SK-N-MC (cell line): Measurements from ENCODE around the gene TNK2.
A peak's percentile ranks its signal among the peaks of the same experiment; 100 is the strongest.

ENCODE experiments used
- DNase-seq: peaks from one replicate; pipeline ENCODE4 v3.0.0-alpha.2; 2011; ENCODE audit warnings: low read depth, low spot score
- H3K27ac ChIP-seq: fragments of 200-600 bp; sonication (generic); 2 replicates; pipeline ENCODE4 v1.5.1; 2016; ENCODE audit warnings: mixed run types
- H3K36me3 ChIP-seq: fragments of 200-600 bp; sonication (generic); 2 replicates; pipeline ENCODE4 v1.6.1; 2017; ENCODE audit warnings: antibody characterized with exemption, low read length, mixed read lengths; ENCODE audit not compliant: insufficient read depth
- H3K4me3 ChIP-seq: fragments of 200-600 bp; sonication (generic); 2 replicates; pipeline ENCODE4 v1.5.1; 2016
- H3K9ac ChIP-seq: fragments of 200-600 bp; sonication (generic); 2 replicates; pipeline ENCODE4 v1.8.0; 2017; ENCODE audit warnings: mixed run types, mixed read lengths; ENCODE audit not compliant: insufficient read length
- H3K9me3 ChIP-seq: fragments of 200-600 bp; sonication (generic); 2 replicates; pipeline ENCODE4 v1.6.1; 2017; ENCODE audit warnings: low read depth, mild to moderate bottlenecking, antibody characterized with exemption, low read length, moderate library complexity, mixed read lengths
- EZH2 ChIP-seq: fragments of 200-600 bp; sonication (generic); IDR thresholded peaks from one replicate; pipeline ENCODE4 v1.6.1; 2017; ENCODE audit warnings: antibody characterized with exemption
- FOXP2 ChIP-seq: optimal IDR thresholded peaks from 2 replicates; pipeline ENCODE3; 2011; ENCODE audit warnings: mild to moderate bottlenecking, moderate library complexity; ENCODE audit not compliant: insufficient read depth; ENCODE audit errors: extremely low read length, control extremely low read depth
- POLR2AphosphoS5 ChIP-seq: IDR thresholded peaks from 2 replicates; pipeline ENCODE4 v1.6.1; 2012; ENCODE audit warnings: mild to moderate bottlenecking, low read depth, low read length, borderline replicate concordance

Gene TNK2

GRCh38 chr3:195859846-195860411 lies 48.4 kb downstream of the TNK2 start:
- H3K27ac ChIP-seq: no peak overlapping the region
- DNase-seq: no peak
- TF ChIP-seq EZH2 (no peak), POLR2AphosphoS5 (no peak), FOXP2 (no peak)

GRCh38 chr3:195859061-195859845 lies 49.1 kb downstream of the TNK2 start:
- H3K9me3 ChIP-seq: no peaks in the 10 kb centered on the region
- no peaks in the 10 kb centered on the region for H3K36me3 ChIP-seq
- H3K27ac ChIP-seq: no peak overlapping the region
- peak; percentile 47 for DNase-seq
- H3K4me3 ChIP-seq: no peak overlapping the region
- no peak overlapping the region for H3K9ac ChIP-seq
- TF ChIP-seq POLR2AphosphoS5: no peak
- TF ChIP-seq FOXP2: no peak
- TF ChIP-seq EZH2: no peak

More at GRCh38 chr3:195859846-195860411, 48.4 kb downstream of the TNK2 start:
- Histone ChIP-seq H3K4me3 (no peak overlapping the region), H3K9ac (no peak overlapping the region), H3K36me3 (no peaks in the 10 kb centered on the region), H3K9me3 (no peaks in the 10 kb centered on the region)

- no peak for DNase-seq
- Histone ChIP-seq H3K9me3 (no peaks in the 10 kb centered on the region), H3K4me3 (no peak overlapping the region), H3K9ac (no peak overlapping the region), H3K36me3 (no peaks in the 10 kb centered on the region), H3K27ac (no peak overlapping the region)
- TF ChIP-seq POLR2AphosphoS5 (no peak), EZH2 (no peak), FOXP2 (no peak)
Observed at GRCh38 chr3:195856410-195857084, 51.8 kb downstream of the TNK2 start.

- no peak overlapping the region for H3K4me3 ChIP-seq
- H3K36me3 ChIP-seq: no peaks in the 10 kb centered on the region
- H3K27ac ChIP-seq: no peak overlapping the region
- no peak for DNase-seq
- no peaks in the 10 kb centered on the region for H3K9me3 ChIP-seq
- TF ChIP-seq POLR2AphosphoS5: no peak
- no peak for TF ChIP-seq FOXP2
- no peak for TF ChIP-seq EZH2
- H3K9ac ChIP-seq: no peak overlapping the region
Observed at GRCh38 chr3:195855471-195856409, 52.6 kb downstream of the TNK2 start.

- H3K36me3 ChIP-seq: no peaks in the 10 kb centered on the region
- H3K27ac ChIP-seq: no peak overlapping the region
- no peak overlapping the region for H3K9ac ChIP-seq
- no peak for TF ChIP-seq EZH2
- TF ChIP-seq POLR2AphosphoS5: no peak
- H3K4me3 ChIP-seq: no peak overlapping the region
- no peaks in the 10 kb centered on the region for H3K9me3 ChIP-seq
- no peak for DNase-seq
Observed at GRCh38 chr3:195854628-195855294, 53.6 kb downstream of the TNK2 start.

- no peaks in the 10 kb centered on the region for H3K36me3 ChIP-seq
- H3K9ac ChIP-seq: no peak overlapping the region
- no peak for DNase-seq
Observed at GRCh38 chr3:195853996-195854395, 54.4 kb downstream of the TNK2 start.

GRCh38 chr3:195853036-195853435 lies 55.3 kb downstream of the TNK2 start:
- H3K9me3 ChIP-seq: no peaks in the 10 kb centered on the region
- no peak overlapping the region for H3K27ac ChIP-seq
- TF ChIP-seq EZH2: no peak
- no peak for TF ChIP-seq POLR2AphosphoS5
- no peak for TF ChIP-seq FOXP2
- no peak overlapping the region for H3K9ac ChIP-seq
- no peaks in the 10 kb centered on the region for H3K36me3 ChIP-seq
- H3K4me3 ChIP-seq: no peak overlapping the region
- DNase-seq: no peak

More at GRCh38 chr3:195853996-195854395, 54.4 kb downstream of the TNK2 start:
- Histone ChIP-seq H3K9me3 (no peaks in the 10 kb centered on the region), H3K27ac (no peak overlapping the region), H3K4me3 (no peak overlapping the region)
- no peak for TF ChIP-seq FOXP2
- TF ChIP-seq POLR2AphosphoS5: no peak
